Temporal lobe (tissue), 1 donor: ENCODE results near the gene RBM22. TPM values are rescaled to one million over a fixed set of nuclear protein-coding genes. Genes with fewer than 3 reads are reported as not detected.

Source experiments
- total RNA-seq: library from RNA; depleted of rRNA; stranded (reverse); fragments of >200 nt; gene quantifications from one replicate; pipeline ENCODE4 v1.2.3, GENCODE V29; 2014

Gene RBM22
- total RNA-seq, 1 donor from 2014 or later: 26.1 TPM

Other genes with a start within 250 kb of the RBM22 start
- 28.0 TPM for gene NDST1, start 192.9 kb downstream of the RBM22 start, total RNA-seq
- gene SYNPO, start 60.4 kb downstream of the RBM22 start, total RNA-seq: 4.9 TPM
- gene MYOZ3, start 39.8 kb downstream of the RBM22 start, total RNA-seq: 3.9 TPM
- gene DCTN4, start 58.0 kb upstream of the RBM22 start, total RNA-seq: 84.6 TPM
- gene SMIM3, start 77.7 kb upstream of the RBM22 start, total RNA-seq: 2.5 TPM
- not detected for gene IRGM, start 145.5 kb upstream of the RBM22 start, total RNA-seq
- gene ZNF300, start 203.9 kb upstream of the RBM22 start, total RNA-seq: 60.5 TPM